HepG2 (cell line): ENCODE measurements around the gene TTLL13.

ENCODE experiments used
- ARHGAP35 ChIP-seq: sonication (generic); formaldehyde crosslinking; IDR thresholded peaks from 2 replicates; pipeline ENCODE4 v1.9.0; 2022; ENCODE audit warnings: mild to moderate bottlenecking, inconsistent platforms, moderate library complexity, missing genetic modification reagents, borderline replicate concordance
- BCL6 ChIP-seq: IDR thresholded peaks from 2 replicates; pipeline ENCODE4 v1.6.1; 2016; ENCODE audit warnings: missing genetic modification reagents, missing compliant biosample characterization
- EZH2 ChIP-seq: conservative IDR thresholded peaks from 2 replicates; pipeline ENCODE4 v1.6.1; 2012; ENCODE audit warnings: mild to moderate bottlenecking, low read depth, low read length, moderate library complexity
- GTF2F1 ChIP-seq: fragments of 150-350 bp; IDR thresholded peaks from 2 replicates; pipeline ENCODE4 v1.6.1; 2014; ENCODE audit warnings: low read length
- HMG20B ChIP-seq: conservative IDR thresholded peaks from 2 replicates; pipeline ENCODE4 v1.6.1; 2016; ENCODE audit warnings: missing genetic modification reagents, missing compliant biosample characterization
- NR2F2 ChIP-seq: IDR thresholded peaks from 2 replicates; pipeline ENCODE4 v1.6.1; 2012; ENCODE audit warnings: low read depth, inconsistent platforms, borderline replicate concordance
- ZKSCAN1 ChIP-seq: fragments of 150-350 bp; IDR thresholded peaks from 2 replicates; pipeline ENCODE4 v1.6.1; 2014; ENCODE audit warnings: low read length
- ZNF468 ChIP-seq: sonication (generic); formaldehyde crosslinking; IDR thresholded peaks from 2 replicates; pipeline ENCODE4 v1.8.0; 2022; ENCODE audit warnings: mild to moderate bottlenecking, moderate library complexity, missing genetic modification reagents
- ZNF557 ChIP-seq: sonication (generic); formaldehyde crosslinking; IDR thresholded peaks from 2 replicates; pipeline ENCODE4 v1.4.0; 2020; ENCODE audit warnings: missing genetic modification reagents
- ZSCAN30 ChIP-seq: sonication (generic); formaldehyde crosslinking; IDR thresholded peaks from 2 replicates; pipeline ENCODE4 v1.5.0; 2020; ENCODE audit warnings: mild to moderate bottlenecking, missing genetic modification reagents
- TF ChIP-seq, protein P1 (sequence below): sonication (generic); formaldehyde crosslinking; IDR thresholded peaks from 2 replicates; pipeline ENCODE4 v1.5.0; 2020; ENCODE audit warnings: mild to moderate bottlenecking, missing genetic modification reagents, moderate library complexity
- TF ChIP-seq, protein P2 (sequence below): sonication (generic); formaldehyde crosslinking; IDR thresholded peaks from 2 replicates; pipeline ENCODE4 v1.4.0; 2020; ENCODE audit warnings: mild to moderate bottlenecking, missing genetic modification reagents

DNA sequence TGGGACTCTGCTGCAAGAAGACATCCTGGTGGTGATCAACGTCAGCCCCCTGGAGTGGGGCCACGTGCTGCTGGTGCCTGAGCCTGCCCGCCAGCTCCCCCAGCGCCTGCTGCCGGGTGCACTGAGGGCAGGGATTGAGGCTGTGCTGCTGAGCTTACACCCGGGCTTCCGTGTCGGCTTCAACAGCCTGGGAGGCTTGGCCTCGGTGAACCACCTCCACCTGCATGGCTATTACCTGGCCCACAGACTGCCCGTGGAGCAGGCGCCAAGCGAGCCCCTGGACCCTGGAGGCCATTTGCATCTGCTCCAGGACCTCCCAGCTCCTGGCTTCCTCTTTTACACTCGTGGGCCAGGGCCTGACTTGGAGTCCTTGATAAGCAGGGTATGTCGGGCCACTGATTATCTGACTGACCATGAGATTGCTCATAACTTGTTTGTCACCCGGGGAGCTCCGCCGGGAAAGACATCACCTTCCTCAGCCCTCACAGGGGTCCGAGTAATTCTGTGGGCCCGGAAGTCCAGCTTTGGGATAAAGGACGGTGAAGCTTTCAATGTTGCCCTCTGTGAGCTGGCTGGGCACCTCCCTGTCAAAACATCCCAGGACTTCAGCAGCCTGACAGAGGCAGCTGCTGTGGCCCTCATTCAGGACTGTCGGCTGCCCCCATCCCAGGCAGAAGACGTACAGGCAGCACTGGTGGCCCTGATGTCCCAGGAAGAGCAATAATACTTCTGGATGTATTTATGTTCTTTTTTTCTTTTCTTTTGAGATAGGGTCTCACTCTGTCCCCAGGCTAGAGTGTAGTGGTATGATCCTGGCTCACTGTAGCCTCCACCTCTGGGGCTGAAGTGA, 7.8 kb upstream of the TTLL13 start:
- TF ChIP-seq ZNF557 (CRISPR knock-in tag): no peak
- TF ChIP-seq EZH2: no peak
- TF ChIP-seq, protein P1, sequence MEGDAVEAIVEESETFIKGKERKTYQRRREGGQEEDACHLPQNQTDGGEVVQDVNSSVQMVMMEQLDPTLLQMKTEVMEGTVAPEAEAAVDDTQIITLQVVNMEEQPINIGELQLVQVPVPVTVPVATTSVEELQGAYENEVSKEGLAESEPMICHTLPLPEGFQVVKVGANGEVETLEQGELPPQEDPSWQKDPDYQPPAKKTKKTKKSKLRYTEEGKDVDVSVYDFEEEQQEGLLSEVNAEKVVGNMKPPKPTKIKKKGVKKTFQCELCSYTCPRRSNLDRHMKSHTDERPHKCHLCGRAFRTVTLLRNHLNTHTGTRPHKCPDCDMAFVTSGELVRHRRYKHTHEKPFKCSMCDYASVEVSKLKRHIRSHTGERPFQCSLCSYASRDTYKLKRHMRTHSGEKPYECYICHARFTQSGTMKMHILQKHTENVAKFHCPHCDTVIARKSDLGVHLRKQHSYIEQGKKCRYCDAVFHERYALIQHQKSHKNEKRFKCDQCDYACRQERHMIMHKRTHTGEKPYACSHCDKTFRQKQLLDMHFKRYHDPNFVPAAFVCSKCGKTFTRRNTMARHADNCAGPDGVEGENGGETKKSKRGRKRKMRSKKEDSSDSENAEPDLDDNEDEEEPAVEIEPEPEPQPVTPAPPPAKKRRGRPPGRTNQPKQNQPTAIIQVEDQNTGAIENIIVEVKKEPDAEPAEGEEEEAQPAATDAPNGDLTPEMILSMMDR: no peak
- TF ChIP-seq HMG20B (CRISPR knock-in tag): no peak
- TF ChIP-seq, protein P2, sequence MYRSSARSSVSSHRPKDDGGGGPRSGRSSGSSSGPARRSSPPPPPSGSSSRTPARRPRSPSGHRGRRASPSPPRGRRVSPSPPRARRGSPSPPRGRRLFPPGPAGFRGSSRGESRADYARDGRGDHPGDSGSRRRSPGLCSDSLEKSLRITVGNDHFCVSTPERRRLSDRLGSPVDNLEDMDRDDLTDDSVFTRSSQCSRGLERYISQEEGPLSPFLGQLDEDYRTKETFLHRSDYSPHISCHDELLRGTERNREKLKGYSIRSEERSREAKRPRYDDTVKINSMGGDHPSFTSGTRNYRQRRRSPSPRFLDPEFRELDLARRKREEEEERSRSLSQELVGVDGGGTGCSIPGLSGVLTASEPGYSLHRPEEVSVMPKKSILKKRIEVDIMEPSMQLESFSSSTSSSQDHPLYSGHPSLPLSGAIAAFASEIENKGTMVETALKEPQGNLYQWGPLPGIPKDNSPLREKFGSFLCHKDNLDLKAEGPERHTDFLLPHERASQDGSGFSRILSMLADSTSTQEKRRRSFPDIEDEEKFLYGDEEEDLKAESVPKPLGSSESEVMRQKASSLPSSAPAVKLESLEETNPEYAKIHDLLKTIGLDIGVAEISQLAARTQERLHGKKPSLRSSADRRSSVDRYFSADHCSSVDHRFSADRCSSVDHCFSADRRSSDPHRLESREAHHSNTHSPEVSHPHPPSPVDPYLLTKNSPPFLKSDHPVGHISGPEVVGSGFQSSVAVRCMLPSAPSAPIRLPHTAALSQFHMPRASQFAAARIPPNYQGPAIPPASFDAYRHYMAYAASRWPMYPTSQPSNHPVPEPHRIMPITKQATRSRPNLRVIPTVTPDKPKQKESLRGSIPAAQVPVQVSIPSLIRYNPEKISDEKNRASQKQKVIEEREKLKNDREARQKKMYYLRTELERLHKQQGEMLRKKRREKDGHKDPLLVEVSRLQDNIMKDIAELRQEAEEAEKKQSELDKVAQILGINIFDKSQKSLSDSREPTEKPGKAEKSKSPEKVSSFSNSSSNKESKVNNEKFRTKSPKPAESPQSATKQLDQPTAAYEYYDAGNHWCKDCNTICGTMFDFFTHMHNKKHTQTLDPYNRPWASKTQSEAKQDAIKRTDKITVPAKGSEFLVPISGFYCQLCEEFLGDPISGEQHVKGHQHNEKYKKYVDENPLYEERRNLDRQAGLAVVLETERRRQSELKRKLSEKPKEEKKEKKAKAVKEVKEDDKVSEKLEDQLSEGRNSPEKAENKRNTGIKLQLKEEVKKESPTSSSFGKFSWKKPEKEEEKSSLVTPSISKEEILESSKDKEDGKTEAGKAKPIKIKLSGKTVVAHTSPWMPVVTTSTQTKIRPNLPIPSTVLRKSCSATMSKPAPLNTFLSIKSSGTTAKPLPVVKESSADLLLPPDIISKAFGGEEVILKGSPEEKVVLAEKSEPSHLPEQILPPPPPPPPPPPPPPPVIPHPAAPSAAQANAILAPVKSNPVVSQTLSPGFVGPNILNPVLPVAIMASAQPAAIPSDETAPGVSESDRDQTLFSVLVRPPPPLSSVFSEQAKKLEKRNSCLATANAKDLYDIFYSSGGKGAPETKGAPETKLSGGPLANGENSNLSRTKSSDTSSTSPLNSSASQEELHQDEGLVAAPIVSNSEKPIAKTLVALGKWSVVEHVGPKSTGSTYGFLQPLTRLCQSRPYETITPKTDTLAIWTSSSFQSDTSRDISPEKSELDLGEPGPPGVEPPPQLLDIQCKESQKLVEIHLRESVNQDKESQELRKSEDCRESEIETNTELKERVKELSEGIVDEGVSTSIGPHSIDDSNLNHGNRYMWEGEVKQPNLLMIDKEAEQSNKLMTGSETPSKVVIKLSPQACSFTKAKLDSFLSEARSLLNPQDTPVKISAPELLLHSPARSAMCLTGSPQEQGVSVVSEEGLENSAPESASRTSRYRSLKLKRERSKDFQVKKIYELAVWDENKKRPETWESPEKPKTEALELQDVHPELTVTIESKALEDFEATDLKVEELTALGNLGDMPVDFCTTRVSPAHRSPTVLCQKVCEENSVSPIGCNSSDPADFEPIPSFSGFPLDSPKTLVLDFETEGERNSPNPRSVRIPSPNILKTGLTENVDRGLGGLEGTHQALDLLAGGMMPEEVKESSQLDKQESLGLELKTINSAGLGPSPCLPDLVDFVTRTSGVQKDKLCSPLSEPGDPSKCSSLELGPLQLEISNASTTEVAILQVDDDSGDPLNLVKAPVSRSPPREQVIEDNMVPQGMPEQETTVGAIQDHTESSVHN (CRISPR knock-in tag): no peak
- no peak for TF ChIP-seq ZKSCAN1
- TF ChIP-seq GTF2F1: no peak
- no peak for TF ChIP-seq NR2F2
- TF ChIP-seq ZSCAN30: no peak
- TF ChIP-seq ZNF468 (CRISPR knock-in tag): no peak
- TF ChIP-seq BCL6 (CRISPR knock-in tag): no peak
- TF ChIP-seq ARHGAP35 (CRISPR knock-in tag): no peak
